Spinal cord (tissue), 10 donors: ENCODE measurements around the gene CDKL1. TPM values are rescaled to one million over a fixed set of nuclear protein-coding genes. Genes with fewer than 3 reads are reported as not detected.

ENCODE experiments used
- DNase-seq, 6 donors: peaks; one replicate each; pipeline versions ENCODE4 v3.0.0 to v3.0.0-alpha.2; 2013 to 2015; ENCODE audit warnings: low spot score in 6 of 6, low read depth in 4 of 6
- H3K27ac ChIP-seq: one replicate; pipeline ENCODE4 v1.5.1; 2013; ENCODE audit warnings: low read depth, low read length, control low read depth
- H3K27me3 ChIP-seq: one replicate; pipeline ENCODE4 v1.6.1; 2013; ENCODE audit warnings: low read length; ENCODE audit not compliant: control insufficient read depth, insufficient read depth
- H3K36me3 ChIP-seq: one replicate; pipeline ENCODE4 v1.6.1; 2013; ENCODE audit warnings: low read length; ENCODE audit not compliant: control insufficient read depth, insufficient read depth
- H3K4me1 ChIP-seq: one replicate; pipeline ENCODE4 v1.6.1; 2013; ENCODE audit warnings: low read length; ENCODE audit not compliant: control insufficient read depth, insufficient read depth
- H3K4me3 ChIP-seq: one replicate; pipeline ENCODE4 v1.5.1; 2013; ENCODE audit warnings: low read depth, low read length, control low read depth
- H3K9me3 ChIP-seq: one replicate; pipeline ENCODE4 v1.6.1; 2013; ENCODE audit warnings: low read length; ENCODE audit not compliant: control insufficient read depth, insufficient read depth
- WGBS: methylation state at CpG from one replicate; pipeline ENCODE4 v1.1.5; 2013; ENCODE audit warnings: missing lambda C conversion rate; ENCODE audit not compliant: insufficient coverage; 5-methylcytosine and 5-hydroxymethylcytosine counted together
- polyA plus RNA-seq, 2 donors: library from polyadenylated mRNA; unstranded; fragments of 120-200 nt; gene quantifications; one replicate each; pipeline ENCODE4 v1.2.1, GENCODE V29; 2013; ENCODE audit not compliant: insufficient read length in 2 of 2
- total RNA-seq, 2 donors: library from RNA; depleted of rRNA in 1 of 2; stranded (reverse); fragments of 120-200 nt in 1 of 2; fragments of >200 nt in 1 of 2; gene quantifications; one replicate each; pipeline versions ENCODE4 v1.2.3 to v1.2.4, GENCODE V29; 2013 to 2014
- donor health status: healthy.

CDKL1 gene
- total and polyA plus RNA-seq, 4 donors: 13.2 to 16.9 (median 15.1) TPM

- Histone ChIP-seq H3K27me3 (no peaks in the 10 kb centered on the region), H3K36me3 (no peaks in the 10 kb centered on the region), H3K4me3 (no peak overlapping the region), H3K9me3 (no peaks in the 10 kb centered on the region), H3K4me1 (no peaks in the 10 kb centered on the region), H3K27ac (no peak overlapping the region)
- no peak for DNase-seq
- 89% methylated on average over 6 of the region's 9 CpGs for WGBS
Observed at GRCh38 chr14:50389668-50390441, 6.8 kb downstream of the CDKL1 start.

GRCh38 chr14:50388256-50388931 is 8.3 kb downstream of the CDKL1 start:
- Histone ChIP-seq H3K4me1 (no peaks in the 10 kb centered on the region), H3K27me3 (no peaks in the 10 kb centered on the region), H3K27ac (no peak overlapping the region), H3K9me3 (no peaks in the 10 kb centered on the region), H3K4me3 (no peak overlapping the region), H3K36me3 (no peaks in the 10 kb centered on the region)
- 54% methylated on average over 6 of the region's 9 CpGs for WGBS
- no peak for DNase-seq

GRCh38 chr14:50387548-50387947 is 9.1 kb downstream of the CDKL1 start:
- WGBS: no CpG with 5 or more reads among the region's 1 CpG
- H3K27me3 ChIP-seq: no peaks in the 10 kb centered on the region
- H3K36me3 ChIP-seq: no peaks in the 10 kb centered on the region
- no peaks in the 10 kb centered on the region for H3K9me3 ChIP-seq
- no peak overlapping the region for H3K4me3 ChIP-seq
- no peak overlapping the region for H3K27ac ChIP-seq
- DNase-seq: no peak
- H3K4me1 ChIP-seq: peaks cover 3% of the 10 kb centered on the region

DNA sequence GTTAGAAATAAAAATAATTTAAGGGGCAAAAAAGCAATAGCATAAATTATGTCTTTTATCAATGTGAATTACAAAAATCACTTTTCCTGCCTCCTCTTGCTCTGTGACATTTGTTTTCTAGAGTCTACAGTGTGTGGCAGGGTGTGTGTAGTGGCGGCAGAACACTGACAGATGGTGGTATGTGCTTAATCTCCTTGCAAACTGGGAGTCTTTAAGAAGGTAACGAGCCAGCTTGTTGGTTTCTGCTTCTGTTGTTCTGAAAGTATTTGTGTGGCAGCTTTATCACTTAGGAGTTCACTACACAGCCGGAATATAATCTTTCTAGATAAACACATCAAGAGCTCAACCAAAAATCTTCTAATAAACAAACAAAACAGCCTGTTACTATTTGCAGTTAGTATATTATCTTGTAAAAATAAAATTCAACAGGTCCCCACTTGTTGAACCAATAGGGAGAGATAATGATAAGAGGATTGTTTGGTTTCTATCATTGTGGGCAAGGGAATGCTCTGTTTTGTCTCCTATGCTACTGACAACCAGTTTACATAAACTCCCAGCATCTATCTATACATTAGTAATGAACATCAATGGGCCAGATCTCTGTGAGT is 13.0 kb downstream of the CDKL1 start:
- H3K9me3 ChIP-seq: no peaks in the 10 kb centered on the region
- peaks cover 3% of the 10 kb centered on the region for H3K4me1 ChIP-seq
- H3K27ac ChIP-seq: no peak overlapping the region
- H3K27me3 ChIP-seq: no peaks in the 10 kb centered on the region
- H3K4me3 ChIP-seq: no peak overlapping the region
- H3K36me3 ChIP-seq: no peaks in the 10 kb centered on the region
- no CpG with 5 or more reads among the region's 3 CpGs for WGBS
- peak in 2 of 6 donors; percentile 66 to 81 for DNase-seq

DNA sequence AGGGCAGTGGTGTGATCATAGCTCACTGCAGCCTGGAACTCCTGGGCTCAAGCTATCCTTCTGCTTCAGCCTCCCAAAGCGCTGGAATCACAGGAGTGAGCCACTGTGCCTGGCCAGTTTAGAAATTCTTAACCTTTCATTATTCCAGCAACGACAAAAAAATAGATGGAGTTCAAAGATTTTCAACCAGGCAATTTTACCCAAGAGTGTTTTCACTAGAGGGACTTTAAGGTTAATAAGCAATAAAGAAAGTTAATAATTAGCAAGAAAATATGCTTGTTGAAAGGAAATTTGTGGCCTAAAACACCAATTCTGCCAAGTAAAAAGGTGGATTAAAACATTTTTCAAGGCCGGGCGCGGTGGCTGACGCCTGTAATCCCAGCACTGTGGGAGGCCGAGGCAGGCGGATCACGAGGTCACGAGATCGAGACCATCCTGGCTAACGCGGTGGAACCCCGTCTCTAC is 14.8 kb downstream of the CDKL1 start:
- H3K9me3 ChIP-seq: no peaks in the 10 kb centered on the region
- H3K27me3 ChIP-seq: no peaks in the 10 kb centered on the region
- 94% methylated on average over 11 of the region's 14 CpGs for WGBS
- no peak overlapping the region for H3K27ac ChIP-seq
- no peak for DNase-seq
- peaks cover 3% of the 10 kb centered on the region for H3K4me1 ChIP-seq
- no peaks in the 10 kb centered on the region for H3K36me3 ChIP-seq
- no peak overlapping the region for H3K4me3 ChIP-seq

DNA sequence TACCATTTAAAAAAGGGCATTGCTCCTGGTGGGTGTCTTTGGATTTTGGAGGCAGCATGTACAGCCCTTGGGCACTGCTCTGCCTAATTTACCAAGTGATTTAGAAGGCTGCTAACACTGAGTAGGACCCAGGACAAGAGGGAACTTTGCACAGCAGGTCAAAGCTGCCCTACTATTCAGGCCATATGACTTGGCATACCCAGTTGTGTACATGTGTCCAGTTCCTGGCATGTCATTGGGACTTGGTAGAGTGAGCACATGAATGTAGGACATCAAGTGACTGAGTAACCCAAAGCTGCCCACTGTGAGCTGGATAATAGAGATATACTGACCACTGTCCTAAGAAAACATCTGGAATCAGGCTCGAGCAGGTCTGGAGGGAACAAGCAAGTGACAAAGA is 15.7 kb downstream of the CDKL1 start:
- DNase-seq: no peak
- Histone ChIP-seq H3K4me1 (peaks cover 3% of the 10 kb centered on the region), H3K4me3 (no peak overlapping the region), H3K27ac (no peak overlapping the region), H3K9me3 (no peaks in the 10 kb centered on the region), H3K27me3 (no peaks in the 10 kb centered on the region), H3K36me3 (no peaks in the 10 kb centered on the region)
- 93% methylated on average over 1 of the region's 1 CpG for WGBS

GRCh38 chr14:50380455-50380854 is 16.2 kb downstream of the CDKL1 start:
- Histone ChIP-seq H3K9me3 (no peaks in the 10 kb centered on the region), H3K27ac (no peak overlapping the region), H3K27me3 (no peaks in the 10 kb centered on the region), H3K4me1 (peaks cover 3% of the 10 kb centered on the region), H3K4me3 (no peak overlapping the region), H3K36me3 (no peaks in the 10 kb centered on the region)
- WGBS: no CpG with 5 or more reads among the region's 1 CpG
- DNase-seq: no peak

DNA sequence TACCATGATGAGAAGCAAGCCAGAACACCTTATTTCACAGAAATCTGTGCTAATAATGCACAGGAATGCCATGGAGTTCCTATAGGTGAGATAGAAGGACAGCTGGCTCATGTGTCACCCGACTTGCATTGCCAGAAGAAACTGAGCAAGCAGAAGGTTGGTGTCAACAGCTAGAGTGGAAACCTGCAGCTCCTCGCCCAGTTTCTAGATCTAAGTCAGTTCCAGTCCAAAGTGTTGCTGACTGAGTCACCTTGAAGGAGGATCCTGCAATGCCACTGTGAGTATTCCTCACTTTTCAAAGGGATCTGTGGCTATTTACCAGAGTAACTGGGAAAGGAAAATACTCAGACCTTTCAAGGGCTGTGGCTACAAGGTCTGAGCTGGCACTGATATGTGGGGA is 17.1 kb downstream of the CDKL1 start:
- Histone ChIP-seq H3K27ac (no peak overlapping the region), H3K4me1 (peaks cover 3% of the 10 kb centered on the region), H3K4me3 (no peak overlapping the region), H3K27me3 (no peaks in the 10 kb centered on the region), H3K9me3 (no peaks in the 10 kb centered on the region), H3K36me3 (no peaks in the 10 kb centered on the region)
- 100% methylated on average over 1 of the region's 2 CpGs for WGBS
- no peak for DNase-seq

GRCh38 chr14:50377550-50378085 is 19.1 kb downstream of the CDKL1 start:
- Histone ChIP-seq H3K4me3 (no peak overlapping the region), H3K27ac (no peak overlapping the region), H3K27me3 (no peaks in the 10 kb centered on the region), H3K4me1 (no peaks in the 10 kb centered on the region), H3K9me3 (no peaks in the 10 kb centered on the region), H3K36me3 (no peaks in the 10 kb centered on the region)
- DNase-seq: no peak
- WGBS: 86% methylated on average over 1 of the region's 4 CpGs
